PFSK-1 (cell line): ENCODE results near the gene GET3.

Experiments used
- FOXP2 ChIP-seq: optimal IDR thresholded peaks from 2 replicates; pipeline ENCODE3; 2011; ENCODE audit warnings: borderline replicate concordance, control low read depth, inconsistent platforms; ENCODE audit not compliant: insufficient read depth; ENCODE audit errors: extremely low read length, extremely low read depth
- POLR2AphosphoS5 ChIP-seq: IDR thresholded peaks from 2 replicates; pipeline ENCODE4 v1.6.1; 2012; ENCODE audit warnings: low read depth, mild to moderate bottlenecking, control low read depth, low read length, moderate library complexity
- SIN3A ChIP-seq: IDR thresholded peaks from 2 replicates; pipeline ENCODE4 v1.6.1; 2012; ENCODE audit warnings: mild to moderate bottlenecking, low read length, moderate library complexity, borderline replicate concordance; ENCODE audit not compliant: insufficient read depth
- TAF1 ChIP-seq: IDR thresholded peaks from 2 replicates; pipeline ENCODE4 v1.6.1; 2012; ENCODE audit warnings: low read length, control low read depth, borderline replicate concordance; ENCODE audit not compliant: insufficient read depth
- TF ChIP-seq, protein P1 (sequence below), 2 experiments: IDR thresholded peaks; 2 replicates each; pipeline versions ENCODE4 v1.6.1 to v1.8.0; 2011 to 2012; ENCODE audit warnings: low read depth in 2 of 2, low read length in 2 of 2, control low read depth in 1 of 2, inconsistent platforms in 1 of 2, mild to moderate bottlenecking in 1 of 2, moderate library complexity in 1 of 2; ENCODE audit not compliant: insufficient read depth in 1 of 2

GET3 gene

DNA sequence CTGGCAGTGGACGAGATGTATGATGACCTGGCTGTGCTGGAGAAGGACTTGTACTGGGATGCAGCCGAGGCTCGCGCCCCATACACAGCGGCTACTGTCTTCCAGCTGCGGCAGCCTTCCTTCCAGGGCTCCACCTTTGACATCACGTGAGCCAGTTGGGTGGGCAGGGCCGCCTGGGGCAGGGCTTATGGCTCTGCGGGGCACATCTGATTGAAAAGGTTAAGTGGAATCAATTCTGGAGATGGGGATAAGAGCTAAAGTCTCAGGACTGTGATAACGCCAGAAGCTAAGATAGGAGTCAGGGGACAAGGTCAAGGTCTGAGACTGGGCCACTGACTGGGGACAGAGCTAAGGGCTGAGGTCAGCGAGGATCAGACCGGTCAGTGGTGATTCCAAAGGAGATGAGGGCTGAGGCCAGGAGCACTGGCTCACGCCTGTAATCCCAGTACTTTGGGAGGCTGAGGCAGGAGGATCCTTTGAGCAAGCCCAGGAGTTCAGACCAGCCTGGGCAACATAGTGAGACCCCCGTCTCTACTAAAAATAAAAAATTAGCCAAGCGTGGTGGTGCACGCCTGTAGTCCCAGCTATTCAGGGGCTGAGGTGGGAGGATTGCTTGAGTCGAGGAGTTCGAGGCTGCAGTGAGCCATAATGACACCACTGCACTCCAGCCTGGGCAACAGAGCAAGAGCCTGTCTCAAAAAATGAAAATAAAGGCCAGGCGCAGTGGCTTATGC, 19.0 kb downstream of the GET3 start:
- no peak for TF ChIP-seq TAF1
- TF ChIP-seq POLR2AphosphoS5: no peak
- TF ChIP-seq, protein P1, sequence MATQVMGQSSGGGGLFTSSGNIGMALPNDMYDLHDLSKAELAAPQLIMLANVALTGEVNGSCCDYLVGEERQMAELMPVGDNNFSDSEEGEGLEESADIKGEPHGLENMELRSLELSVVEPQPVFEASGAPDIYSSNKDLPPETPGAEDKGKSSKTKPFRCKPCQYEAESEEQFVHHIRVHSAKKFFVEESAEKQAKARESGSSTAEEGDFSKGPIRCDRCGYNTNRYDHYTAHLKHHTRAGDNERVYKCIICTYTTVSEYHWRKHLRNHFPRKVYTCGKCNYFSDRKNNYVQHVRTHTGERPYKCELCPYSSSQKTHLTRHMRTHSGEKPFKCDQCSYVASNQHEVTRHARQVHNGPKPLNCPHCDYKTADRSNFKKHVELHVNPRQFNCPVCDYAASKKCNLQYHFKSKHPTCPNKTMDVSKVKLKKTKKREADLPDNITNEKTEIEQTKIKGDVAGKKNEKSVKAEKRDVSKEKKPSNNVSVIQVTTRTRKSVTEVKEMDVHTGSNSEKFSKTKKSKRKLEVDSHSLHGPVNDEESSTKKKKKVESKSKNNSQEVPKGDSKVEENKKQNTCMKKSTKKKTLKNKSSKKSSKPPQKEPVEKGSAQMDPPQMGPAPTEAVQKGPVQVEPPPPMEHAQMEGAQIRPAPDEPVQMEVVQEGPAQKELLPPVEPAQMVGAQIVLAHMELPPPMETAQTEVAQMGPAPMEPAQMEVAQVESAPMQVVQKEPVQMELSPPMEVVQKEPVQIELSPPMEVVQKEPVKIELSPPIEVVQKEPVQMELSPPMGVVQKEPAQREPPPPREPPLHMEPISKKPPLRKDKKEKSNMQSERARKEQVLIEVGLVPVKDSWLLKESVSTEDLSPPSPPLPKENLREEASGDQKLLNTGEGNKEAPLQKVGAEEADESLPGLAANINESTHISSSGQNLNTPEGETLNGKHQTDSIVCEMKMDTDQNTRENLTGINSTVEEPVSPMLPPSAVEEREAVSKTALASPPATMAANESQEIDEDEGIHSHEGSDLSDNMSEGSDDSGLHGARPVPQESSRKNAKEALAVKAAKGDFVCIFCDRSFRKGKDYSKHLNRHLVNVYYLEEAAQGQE (IDR thresholded peaks at IDR 0.05; ENCODE audit: insufficient read depth in 1 of 2, low read depth in 2 of 2, low read length in 2 of 2): no peak
- TF ChIP-seq SIN3A: no peak
- TF ChIP-seq FOXP2: no peak

DNA sequence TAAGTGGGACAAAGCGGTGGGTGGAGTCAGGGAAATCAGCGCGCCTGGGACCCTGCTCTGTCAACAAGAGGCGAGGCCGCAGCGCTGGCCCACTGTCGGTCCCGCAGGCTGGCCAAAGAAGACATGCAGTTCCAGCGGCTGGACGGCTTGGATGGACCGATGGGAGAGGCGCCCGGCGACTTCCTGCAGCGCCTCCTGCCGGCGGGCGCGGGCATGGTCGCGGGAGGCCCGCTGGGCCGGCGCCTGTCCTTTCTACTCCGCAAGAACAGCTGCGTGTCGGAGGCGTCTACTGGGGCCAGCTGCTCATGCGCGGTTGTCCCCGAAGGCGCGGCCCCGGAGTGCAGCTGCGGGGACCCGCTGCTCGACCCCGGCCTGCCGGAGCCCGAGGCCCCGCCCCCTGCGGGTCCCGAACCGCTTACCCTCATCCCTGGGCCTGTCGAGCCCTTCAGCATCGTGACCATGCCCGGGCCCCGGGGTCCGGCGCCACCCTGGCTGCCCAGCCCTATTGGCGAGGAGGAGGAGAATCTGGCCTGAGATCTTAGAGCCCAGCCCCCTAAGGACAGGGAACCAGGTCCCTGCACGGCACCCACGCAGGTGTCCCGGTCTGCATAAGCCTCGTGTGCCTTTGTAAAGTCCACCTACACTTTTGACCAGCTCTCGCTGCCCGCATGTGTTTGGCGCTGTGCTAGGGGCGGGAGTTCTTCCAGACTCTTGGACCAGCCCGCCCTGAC, 20.4 kb downstream of the GET3 start:
- TF ChIP-seq SIN3A (no peak), FOXP2 (no peak), TAF1 (no peak), POLR2AphosphoS5 (no peak)
- TF ChIP-seq, protein P1 (IDR thresholded peaks at IDR 0.05; ENCODE audit: insufficient read depth in 1 of 2, low read depth in 2 of 2, low read length in 2 of 2): no peak

DNA sequence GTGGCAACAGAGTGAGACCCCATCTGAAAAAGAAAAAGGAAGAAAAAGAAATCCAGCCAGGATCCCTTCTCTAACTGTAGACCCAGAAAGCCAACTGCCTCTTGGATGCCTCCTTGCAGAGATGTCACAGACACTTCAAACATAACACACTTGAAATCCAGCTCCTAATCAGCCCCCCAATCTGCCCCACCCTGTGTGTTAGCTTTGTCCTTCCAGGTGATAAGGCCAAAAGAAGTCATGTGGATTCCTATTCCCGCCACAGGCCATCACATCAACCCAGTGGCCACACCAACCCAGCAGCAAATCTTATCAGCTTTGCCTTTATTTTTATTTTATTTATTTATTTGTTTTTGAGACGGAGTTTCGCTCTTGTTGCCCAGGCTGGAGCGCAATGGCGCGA, 22.4 kb downstream of the GET3 start:
- TF ChIP-seq FOXP2 (no peak), TAF1 (no peak), POLR2AphosphoS5 (no peak)

DNA sequence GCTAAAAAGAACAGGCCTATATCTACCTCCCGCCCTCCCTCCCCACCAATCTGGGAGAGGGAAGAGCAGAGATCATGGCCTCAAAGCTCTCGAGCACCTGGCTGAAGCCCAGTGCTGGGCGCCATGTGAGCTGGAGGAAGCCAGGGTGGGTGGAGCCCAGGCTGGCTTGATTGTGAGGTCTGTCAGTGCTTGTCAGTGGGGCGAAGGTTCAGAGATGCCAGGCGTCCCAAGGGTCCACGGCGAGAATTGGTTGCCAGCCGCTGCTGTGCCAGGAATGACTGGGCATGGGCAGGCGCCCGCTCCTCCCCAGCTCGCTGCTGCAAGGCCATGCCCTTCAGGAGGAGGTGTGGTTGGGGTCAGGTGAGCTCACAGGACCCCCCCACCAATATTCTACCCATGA, 25.8 kb downstream of the GET3 start:
- TF ChIP-seq TAF1: no peak
- no peak for TF ChIP-seq POLR2AphosphoS5
- TF ChIP-seq, protein P1 (IDR thresholded peaks at IDR 0.05; ENCODE audit: insufficient read depth in 1 of 2, low read depth in 2 of 2, low read length in 2 of 2): no peak
- no peak for TF ChIP-seq FOXP2
- TF ChIP-seq SIN3A: no peak

DNA sequence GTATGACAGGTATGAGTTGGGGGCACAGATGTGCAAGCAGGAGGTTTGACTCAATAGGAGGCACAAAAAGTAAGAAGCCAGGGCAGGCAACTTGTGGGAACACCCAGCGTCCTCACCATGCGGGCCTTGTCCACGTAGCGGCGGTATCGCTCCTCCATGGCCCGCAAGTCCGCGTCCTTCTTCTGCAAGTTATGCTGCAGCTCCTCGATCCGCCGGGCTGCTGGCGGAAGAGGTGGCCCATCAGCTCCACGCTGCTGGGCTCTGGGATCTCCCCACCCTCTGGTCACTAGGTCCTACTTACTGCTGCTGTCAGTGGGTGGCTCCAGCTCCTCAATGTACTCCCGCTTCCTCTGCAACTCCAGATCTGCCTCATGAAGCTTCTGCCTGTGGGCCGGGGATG, 27.4 kb downstream of the GET3 start:
- TF ChIP-seq POLR2AphosphoS5 (no peak), SIN3A (no peak), FOXP2 (no peak), TAF1 (no peak)
- TF ChIP-seq, protein P1 (IDR thresholded peaks at IDR 0.05; ENCODE audit: insufficient read depth in 1 of 2, low read depth in 2 of 2, low read length in 2 of 2): no peak
